Body of pancreas (tissue), 4 donors: ENCODE results near the gene BMP10.

Experiments used
- CTCF ChIP-seq, 7 experiments: fragments of 450-650 bp in 4 of 7; fragments of 200-600 bp in 3 of 7; sonication (generic) in 3 of 7; IDR thresholded peaks; one replicate each; pipeline ENCODE4 v1.5.1; 2016 to 2019; ENCODE audit warnings: antibody characterized with exemption in 7 of 7
- POLR2A ChIP-seq, 3 donors: fragments of 450-650 bp; IDR thresholded peaks; one replicate each; pipeline ENCODE4 v1.6.1; 2016; ENCODE audit warnings: antibody characterized with exemption in 3 of 3, mild to moderate bottlenecking in 2 of 3

GRCh38 chr2:68853915-68854314, 17.3 kb downstream of the BMP10 start:
- TF ChIP-seq CTCF (IDR thresholded peaks at IDR 0.05) (no peak), POLR2A (IDR thresholded peaks at IDR 0.05) (no peak)
